ENCODE results near the gene SLC6A1.

DNA sequence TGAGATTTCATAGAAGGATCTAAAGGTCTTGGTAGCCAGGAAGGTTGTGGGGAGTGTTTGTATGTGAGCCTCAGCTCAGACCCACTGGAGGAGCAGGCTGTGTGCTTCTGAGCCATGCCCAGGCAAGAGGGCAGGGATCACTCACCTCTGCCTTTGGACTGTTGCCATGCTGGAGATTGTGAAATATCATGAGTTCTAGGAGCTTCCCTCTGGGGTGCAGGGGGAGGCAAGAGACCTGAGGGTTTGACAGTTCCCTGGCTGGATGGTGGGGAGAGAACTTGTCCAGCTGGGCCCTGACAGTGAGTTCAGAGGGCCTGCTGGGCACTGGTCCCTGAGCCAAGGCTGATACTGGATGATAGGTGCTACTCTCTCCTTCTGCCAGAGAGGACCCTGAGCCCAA lies 6.0 kb downstream of the SLC6A1 start:
- TF ChIP-seq, protein P1, sequence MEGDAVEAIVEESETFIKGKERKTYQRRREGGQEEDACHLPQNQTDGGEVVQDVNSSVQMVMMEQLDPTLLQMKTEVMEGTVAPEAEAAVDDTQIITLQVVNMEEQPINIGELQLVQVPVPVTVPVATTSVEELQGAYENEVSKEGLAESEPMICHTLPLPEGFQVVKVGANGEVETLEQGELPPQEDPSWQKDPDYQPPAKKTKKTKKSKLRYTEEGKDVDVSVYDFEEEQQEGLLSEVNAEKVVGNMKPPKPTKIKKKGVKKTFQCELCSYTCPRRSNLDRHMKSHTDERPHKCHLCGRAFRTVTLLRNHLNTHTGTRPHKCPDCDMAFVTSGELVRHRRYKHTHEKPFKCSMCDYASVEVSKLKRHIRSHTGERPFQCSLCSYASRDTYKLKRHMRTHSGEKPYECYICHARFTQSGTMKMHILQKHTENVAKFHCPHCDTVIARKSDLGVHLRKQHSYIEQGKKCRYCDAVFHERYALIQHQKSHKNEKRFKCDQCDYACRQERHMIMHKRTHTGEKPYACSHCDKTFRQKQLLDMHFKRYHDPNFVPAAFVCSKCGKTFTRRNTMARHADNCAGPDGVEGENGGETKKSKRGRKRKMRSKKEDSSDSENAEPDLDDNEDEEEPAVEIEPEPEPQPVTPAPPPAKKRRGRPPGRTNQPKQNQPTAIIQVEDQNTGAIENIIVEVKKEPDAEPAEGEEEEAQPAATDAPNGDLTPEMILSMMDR (conservative IDR thresholded peaks at IDR 0.05; ENCODE audit: low read depth, low read length): no peak
- TF ChIP-seq EZH2 (IDR thresholded peaks at IDR 0.05; ENCODE audit: borderline replicate concordance, low read depth, low read length, poor library complexity, severe bottlenecking): no peak
